ENCODE data around the gene ITGA11.

ITGA11 gene

DNA sequence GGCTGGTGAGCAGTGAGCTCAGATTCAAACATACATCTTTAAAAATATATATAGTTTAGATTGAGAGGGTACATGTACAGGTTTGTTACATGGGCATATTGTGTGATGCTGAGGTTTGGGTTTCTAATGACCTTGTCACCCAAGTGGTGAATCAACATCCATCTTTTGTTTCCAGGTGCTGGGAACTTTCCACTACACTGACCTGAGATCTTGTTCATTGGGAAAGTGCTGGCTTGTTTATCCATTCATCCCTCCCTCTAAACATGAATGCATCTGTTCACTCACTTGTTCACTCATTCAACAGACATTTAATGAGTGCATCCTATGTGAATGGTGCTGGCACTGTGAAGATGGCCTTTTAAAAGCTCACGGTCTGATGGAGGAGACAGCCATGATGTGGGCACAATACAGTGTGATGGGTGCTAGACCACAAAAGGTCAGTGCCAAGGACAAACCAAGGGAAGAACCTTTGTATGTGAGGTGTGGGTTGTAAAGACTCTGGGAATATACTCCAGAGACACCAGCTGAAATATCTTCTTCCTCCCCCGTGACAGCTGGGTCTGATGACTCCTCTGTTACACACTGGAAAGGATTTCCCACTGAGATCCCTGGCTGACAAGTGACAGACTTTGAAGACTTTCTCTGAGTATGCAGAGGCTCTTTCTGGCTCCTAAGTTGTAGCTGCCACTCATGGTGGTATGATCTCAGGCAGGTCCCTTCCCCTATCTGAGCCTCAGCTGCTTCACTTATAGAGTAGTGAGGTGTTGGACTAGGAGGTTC is 16.2 kb upstream of the ITGA11 start:
- no peak for DNase-seq (ENCODE audit: low spot score)

DNA sequence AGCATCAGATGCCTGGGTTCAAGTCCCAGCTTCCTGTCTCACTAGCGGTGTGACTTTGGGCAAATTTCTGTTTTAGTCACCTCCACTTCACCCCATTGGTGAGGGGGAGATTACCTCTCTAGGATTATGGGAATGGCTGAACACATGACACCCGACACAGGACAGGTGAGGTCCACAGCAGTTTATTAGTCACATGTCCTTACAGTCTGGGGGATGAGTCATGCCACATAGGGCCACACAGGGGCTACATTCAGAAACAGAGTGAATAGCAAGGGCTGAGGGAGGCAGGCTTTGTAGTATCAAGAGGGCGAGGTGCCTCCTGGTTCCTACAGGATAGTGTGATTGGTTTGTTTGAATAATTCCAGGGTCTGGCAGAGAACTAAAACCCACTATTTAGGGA is 15.2 kb upstream of the ITGA11 start:
- DNase-seq (ENCODE audit: low spot score) = no peak

DNA sequence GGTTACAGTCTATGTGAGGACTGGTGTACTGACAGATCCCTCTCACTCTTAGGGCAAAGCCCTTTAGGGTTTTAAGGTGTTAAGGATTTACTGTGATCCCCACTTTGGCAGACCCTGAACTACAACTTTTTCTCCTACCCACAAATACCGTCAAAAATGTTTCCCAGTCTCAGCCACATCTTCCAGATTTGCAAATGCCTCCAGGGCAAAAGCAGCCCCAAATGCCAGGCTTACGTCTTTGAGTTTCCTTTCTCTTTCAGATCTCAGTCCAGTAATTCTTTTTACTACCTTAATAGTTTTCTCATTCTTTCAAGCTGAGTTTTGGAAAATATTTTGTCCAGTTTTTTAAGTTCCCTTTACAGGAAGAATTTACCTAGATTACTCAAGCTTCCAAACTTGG is 13.4 kb upstream of the ITGA11 start:
- no peak for DNase-seq (ENCODE audit: low spot score)

DNA sequence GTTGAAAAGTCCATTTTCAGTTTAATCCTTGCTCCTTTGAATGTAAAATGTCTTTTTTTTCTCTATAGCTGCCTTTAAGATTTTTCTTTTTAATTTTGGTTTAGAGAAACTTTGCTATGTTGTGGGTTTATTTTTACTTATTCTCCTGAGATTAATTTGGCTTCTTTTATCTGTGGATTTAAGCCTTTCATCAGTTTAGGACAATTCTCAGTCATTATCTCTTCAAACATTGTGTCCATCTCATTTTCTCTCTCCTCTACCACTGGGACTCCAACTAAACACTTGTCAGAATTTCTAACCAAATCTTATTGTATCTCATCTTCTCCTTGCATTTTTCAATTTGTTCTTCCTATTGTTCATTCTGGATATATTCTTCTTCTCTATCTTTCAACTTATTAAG is 12.4 kb upstream of the ITGA11 start:
- no peak for DNase-seq (ENCODE audit: low spot score)

DNA sequence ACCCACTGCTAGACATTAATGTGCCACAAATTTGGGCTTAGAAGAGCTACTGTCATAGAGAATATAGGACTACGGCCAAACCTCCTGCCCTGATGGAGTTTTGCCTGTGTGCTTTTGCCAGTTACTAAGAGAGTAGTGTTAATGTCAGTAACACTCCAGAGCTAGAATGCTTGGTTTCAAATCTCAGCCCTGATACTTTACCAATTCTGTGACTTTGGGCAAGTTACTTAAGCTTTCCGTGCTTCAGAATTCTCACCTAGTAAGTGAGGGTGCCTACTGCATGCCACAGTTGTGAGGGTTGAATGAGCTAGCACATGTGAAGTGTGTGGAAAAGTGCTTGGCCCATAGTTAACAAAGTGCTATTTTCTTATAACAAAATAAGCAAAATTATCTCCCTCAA is 10.9 kb upstream of the ITGA11 start:
- DNase-seq (ENCODE audit: low spot score) = no peak

DNA sequence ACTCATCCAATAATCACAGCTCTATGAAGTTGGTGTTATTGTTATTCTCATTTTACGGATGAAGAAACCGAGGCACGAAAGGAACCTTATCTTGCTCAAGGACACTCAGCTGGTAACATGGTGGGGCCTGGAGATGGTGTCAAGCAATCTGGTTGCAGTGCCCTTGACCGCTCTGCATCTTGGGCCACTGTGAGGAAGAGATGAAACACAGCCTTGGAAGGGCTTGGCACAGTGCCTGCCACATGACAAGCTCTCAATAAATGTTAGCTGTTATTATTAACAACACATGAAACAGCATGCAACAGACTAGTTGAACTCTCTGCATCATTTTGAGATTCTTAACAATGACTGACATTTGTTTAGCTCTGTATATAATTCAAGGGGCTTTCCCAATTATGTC is 10.1 kb upstream of the ITGA11 start:
- no peak for DNase-seq (ENCODE audit: low spot score)

DNA sequence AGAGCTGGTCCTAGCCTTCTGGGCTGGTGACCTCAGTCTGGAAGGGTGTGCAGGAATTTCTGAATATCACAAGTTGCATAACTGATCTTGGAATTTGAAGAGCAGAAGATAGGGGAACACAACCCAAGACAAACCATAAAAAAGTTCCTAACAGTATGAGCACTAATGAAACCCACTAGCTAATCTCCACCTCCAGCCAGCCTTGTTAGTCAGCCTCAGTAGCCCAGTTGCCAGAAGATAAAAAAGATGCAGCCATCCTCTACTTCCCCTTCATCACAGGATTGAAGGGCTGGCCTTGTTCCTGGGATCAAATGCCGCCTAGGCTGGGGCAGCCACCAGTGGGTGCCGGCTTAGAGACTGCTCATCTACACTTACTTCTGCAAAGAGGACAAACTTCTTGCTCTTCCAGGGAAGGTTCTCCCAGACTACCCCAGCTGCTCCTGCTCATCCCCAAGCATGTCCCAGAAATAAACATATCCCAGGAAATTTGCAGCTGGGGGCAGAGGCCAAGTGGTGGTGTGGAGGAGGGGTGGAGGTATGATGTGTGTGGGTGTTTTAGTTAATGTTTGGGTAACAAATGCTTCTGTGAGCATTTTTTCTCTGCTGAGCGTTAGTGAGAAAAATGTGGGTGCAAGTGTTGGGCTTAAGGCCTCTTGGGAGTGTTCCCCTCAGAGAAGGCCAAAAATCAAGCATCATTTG is 9.2 kb upstream of the ITGA11 start:
- no peak for DNase-seq (ENCODE audit: low spot score)

DNA sequence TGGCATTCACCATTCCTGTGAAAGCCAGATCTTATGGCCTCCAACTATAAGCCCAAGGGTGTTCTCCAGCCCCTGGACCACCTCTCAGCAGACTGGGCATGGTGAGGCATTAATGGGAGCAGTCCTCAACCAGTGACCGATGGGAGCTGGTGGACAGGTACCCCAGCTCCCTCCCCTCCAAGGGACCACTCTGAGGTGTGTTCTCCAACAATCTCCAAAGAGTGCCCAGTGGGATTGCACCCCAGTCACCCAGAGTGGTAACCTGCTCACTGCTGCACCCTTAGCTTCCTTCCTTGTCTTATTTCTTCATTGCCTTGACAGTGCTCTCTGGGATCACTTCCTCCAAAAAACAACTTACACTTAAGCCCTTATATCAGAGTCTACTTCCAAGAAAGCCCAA is 8.2 kb upstream of the ITGA11 start:
- no peak for DNase-seq (ENCODE audit: low spot score)

DNA sequence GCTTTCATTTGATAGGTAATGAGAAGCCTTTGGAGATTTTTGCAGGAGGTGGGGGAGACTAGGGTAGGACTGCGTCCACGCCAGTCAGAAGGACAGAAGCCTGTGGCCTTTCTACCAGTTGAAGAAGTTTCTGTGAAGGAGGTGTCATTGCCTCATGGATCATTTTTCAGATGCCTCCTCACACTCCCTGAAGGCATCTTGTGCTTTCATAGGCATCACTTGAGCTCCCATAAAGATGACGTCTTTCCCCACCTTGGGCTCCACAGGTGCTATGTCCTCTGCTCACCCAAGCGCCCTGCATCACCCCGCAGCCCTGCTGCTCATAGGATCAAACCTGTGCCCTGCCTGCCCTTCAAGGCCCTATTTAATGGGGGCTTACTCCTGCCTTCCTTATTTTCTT is 7.5 kb upstream of the ITGA11 start:
- no peak for DNase-seq (ENCODE audit: low spot score)

DNA sequence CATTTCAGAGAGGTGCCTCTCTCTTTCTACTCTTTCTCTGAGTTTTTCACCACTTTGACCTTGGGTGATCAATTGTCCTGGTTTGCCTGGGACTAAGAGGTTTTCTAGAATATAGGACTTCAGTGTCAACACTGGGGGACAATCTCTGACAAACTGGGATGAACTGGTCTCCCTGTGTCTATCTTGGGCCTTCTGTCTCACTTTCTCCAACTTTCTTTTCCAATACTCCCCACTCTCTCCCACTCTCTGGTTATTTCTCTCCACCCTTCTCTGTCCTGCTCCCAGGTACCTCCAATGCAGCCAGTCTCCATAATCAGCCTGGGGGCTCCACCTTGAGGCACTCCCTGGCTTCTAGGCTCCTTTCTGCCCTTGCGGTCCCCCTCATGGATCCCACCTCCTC is 4.7 kb upstream of the ITGA11 start:
- no peak for DNase-seq (ENCODE audit: low spot score)

DNA sequence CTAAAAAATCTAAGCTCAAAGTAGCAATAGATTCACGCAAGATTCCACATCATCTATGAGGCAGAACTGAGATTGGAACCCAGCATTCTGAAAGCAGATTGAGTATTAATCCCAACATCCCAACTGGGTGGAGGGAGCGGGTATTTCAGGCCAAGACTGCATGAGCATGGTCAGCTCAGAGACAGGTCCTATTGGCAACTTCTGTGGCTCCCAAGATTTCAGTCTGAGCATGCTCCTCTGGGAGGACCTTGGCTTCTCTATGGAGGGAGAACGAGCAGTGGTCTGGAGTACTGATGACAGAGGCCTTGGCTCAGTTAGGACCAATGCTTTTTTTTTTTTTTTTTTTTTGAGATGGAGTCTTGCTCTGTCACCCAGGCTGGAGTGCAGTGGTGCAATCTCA is 4.0 kb upstream of the ITGA11 start:
- DNase-seq (ENCODE audit: low spot score) = no peak

DNA sequence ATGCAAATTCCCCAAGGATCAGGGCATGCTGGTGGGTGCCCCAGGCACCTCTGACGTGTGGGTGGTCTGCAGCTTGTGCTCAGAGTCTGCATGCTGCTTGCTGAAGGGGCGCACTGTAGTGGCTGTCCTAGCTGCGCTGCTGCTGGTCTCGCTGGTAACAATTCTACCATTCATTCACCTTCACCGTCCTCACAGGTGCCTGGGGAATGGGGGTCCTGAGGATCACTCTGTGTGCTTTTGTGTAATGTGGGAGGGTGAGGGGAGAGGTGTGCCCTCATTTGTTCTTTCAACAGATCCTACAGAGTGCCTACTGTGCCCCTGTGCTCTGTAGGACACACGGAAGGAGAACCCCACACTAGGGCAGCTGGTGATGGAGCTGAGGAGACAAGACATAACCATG is 2.1 kb upstream of the ITGA11 start:
- DNase-seq (ENCODE audit: low spot score) = no peak

DNA sequence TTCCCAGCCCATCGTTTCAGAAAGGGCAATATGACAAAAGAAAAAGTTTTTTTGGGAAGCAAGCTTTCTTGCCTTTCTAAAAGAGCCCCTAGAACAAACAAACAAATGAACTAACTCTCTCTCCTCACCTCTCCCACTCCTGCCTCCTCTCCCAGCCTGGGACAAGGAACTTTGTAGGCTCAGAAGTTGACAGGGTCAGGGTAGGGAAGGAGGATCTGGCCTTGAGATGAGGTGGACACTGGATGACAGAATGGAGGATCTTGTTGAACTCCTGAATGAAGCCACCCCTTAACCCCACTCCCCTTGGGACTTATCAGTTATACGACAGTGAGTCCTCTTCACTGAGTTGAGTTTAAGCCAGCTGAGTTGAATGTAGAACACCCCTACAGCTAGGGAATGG is 1.6 kb upstream of the ITGA11 start:
- no peak for DNase-seq (ENCODE audit: low spot score)

DNA sequence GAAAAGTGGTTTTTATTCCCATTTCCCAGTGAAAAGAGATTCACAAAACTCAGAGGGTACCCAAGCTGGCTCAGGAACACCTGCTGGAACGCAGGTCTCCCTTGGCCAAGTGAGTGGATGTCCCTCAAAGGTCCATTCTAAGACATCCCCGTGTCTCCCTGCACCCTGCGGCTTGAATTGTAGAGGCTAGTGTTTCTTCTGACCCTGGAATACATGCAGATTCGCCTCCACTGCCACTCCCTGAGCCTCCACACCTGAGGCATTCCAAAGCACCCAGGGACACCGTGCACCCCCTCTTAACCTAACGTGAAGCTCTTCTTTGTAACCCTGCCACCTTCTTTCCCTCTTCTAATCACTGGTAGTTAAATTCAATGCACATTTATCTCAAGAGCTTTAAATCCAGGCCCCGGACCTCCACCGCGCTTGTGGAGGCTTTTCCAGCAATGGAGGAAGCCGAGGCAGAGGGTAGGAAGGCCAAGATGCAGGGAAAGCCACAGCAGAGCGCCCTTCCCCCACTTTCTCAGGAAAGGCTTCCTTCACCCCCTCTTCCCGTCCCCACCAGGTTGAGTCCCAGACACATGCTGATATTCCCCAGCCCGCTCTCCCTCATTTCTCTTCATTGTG is 590 bp upstream of the ITGA11 start:
- DNase-seq (ENCODE audit: low spot score) = no peak

DNA sequence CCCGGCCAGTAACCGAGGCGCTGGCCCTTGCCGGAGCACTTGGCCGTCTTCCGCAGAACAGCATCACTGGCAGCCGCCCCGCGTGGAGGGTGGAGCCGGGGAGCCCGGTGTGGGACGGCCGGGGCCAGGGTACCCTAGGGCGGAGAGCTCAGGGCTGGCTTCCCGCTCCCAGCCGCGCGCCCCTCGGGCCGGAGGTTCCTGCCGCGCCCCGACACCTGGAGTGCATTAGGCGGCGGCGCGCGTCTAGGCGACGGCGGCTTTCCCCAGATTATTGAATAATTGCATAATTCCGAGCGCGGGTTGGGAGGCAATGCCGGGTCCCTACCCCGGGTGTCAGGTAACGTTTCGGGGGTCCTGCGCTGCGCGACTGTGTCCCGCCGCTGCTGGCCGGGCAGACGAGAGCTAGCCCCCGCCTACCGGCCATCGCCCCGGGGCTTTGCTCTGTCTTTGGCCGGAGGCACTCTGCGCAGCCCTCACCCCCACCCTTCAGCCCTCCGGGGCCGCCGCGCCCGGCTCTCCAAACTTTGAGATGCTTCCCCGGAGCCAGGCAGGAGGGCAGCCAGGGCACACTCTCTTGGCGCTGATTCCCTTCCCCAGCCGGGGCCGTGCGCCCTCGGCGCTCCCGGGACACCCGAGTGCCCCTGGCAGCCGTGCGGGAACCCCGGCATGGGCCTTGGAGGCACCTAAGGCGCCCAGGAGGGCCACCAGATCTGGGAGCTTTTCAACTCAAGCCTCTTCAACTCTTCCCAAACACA is 749 bp downstream of the ITGA11 start:
- no peak for DNase-seq (ENCODE audit: low spot score)

DNA sequence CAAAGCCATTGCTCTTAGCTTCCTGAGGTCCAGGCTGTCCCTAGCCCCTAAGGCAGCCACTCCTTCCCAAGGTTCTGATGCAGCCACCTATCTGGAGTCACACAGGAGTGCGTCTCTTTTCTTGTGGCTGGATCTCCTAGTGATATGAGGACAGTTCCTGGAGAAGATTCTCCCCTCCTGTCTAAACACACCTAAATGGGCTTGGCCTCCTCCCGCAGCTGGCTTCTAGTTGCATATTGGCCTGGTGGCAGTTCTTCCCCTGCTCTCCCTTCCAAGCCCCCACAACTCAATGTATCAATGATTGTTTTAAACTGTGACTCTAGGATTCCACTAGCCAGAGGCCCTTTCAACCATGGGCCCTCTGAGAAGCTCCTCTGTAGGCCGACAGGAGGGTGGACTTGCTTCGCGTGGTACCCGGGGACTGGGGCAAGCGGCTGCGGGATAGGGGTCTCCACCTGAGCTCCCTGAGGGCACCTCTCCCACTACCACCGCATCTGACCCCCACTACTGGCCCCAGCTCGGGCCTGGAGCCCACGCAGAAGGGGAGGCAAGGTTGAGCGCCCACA is 1.4 kb downstream of the ITGA11 start:
- no peak for DNase-seq (ENCODE audit: low spot score)

DNA sequence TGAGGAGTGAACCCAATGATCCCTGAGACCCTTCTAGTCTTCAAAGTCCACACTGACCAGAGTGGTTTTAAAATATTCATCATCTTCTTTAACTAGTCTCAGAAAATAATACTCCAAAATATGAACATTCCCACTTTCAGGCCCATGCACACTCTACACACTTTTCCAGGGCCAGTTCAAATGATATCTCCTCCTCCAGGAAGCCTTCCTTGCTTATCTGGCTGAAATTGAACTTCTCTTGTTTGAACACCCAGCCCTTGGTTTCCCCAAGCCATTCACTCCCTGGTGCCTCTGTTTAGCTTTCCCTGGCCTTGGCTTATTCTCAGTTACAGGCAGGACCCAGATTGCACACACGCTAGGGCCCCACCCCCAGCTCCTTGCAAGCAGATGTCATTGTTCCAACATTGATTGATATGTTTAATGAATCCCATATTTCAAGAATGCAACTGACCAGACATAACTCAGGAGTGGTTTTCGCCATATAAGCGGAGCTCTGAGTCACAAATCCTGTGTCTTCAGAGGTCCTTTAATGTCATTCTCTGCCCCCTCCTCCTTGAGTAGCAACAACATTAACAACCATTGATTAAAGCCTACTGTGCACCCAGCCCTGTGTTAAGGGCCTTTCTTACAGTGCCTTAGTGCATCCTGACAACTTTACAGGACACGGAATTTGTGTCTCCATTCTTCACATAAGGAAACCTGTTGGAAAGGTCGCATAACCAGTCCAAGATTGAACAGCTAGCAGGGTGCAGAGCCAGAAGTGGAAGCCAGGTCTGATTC is 2.1 kb downstream of the ITGA11 start:
- DNase-seq (ENCODE audit: low spot score) = no peak

DNA sequence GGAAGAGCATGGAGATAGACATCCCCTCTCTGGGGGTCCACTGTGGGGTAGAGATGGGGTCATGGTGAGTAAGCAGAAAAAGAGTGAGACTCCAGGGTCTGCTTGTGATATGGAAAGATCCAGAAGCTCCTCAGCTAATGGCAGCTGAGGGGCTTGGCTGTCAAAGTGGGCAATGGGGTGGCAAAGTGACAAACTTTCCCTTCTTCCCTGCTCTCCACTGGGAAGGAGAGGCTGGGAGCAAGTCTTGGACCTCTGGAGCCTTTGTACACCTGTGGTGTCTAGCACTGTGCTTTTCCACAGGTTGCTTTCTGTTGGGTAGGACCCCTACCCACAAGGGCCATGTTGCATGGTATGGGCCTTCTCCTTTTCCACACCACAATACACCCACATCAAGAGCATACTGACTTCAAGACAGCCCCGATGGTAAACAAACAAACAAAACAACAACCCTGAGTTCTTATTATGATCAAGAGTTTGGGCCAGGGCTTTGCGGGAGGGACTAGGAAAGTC is 3.5 kb downstream of the ITGA11 start:
- DNase-seq (ENCODE audit: low spot score) = no peak

DNA sequence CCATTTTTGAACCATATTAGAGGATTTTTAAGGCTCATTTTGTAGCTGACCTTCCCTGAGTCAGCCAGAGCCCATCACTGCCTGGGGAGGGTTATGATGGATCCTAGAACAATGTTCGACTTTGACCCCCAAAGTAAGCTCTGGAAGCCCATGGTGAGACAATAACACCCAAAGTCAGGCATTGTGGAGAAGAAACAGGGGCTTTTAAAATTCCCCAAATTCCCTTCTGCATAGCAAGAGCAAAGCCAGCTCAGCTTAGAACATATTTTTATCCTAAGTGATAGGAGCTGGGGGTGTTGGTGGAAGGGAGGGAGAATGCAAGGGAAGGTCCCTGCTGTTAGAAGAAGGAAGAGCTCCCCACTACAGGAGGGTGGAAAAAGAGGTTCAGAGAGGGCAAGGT is 4.0 kb downstream of the ITGA11 start:
- no peak for DNase-seq (ENCODE audit: low spot score)

DNA sequence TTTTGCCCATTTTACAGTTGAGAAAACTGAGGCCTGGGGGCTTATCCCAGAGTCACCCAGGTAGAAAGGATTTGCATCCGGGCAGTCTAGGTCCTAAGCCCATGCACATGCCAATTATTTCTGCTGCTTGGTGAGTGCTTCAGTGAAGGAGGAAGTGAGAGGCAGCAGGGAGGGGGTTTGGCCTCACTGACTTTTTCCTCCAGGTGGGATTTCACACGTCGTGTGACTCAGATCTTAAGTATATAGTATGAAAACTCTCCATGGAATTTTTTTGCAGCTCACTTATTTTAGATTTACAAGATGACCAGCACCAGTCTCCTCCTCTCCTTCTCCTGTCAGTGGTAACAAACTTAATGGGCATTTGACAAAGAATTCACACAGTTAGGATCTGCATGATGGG is 4.6 kb downstream of the ITGA11 start:
- no peak for DNase-seq (ENCODE audit: low spot score)

DNA sequence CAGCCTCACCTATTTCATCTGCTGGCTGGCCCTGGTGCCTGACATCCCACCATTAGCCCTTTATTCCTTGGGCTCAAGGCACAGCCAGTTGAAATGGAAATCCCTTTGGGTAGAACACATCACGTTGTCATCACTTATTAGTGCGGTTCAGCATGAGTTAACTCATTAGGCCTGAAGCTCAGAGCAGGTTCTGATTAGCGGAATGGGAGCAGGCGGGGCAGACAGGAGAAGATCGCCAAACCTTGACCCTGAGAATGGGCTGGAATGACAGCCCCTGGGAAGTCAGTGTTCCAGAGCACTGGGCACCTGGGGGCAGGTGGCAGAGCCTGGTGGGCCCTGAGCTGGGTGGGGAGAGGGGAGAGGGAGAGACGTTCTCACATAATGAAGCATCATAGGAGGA is 5.8 kb downstream of the ITGA11 start:
- no peak for DNase-seq (ENCODE audit: low spot score)
